ENCODE results near the gene SCN9A.

The SCN9A gene

GRCh38 chr2:166163775-166164174, 212.0 kb downstream of the SCN9A start:
- no peak for DNase-seq

- no peak for DNase-seq
Measured at GRCh38 chr2:166158546-166158945, 217.2 kb downstream of the SCN9A start.

GRCh38 chr2:166157578-166157977, 218.2 kb downstream of the SCN9A start:
- DNase-seq = no peak

- DNase-seq = no peak
Measured at GRCh38 chr2:166156985-166157490, 218.7 kb downstream of the SCN9A start.

- no peak for DNase-seq
Measured at GRCh38 chr2:166155589-166155988, 220.2 kb downstream of the SCN9A start.

GRCh38 chr2:166154685-166155338, 220.9 kb downstream of the SCN9A start:
- DNase-seq = no peak

GRCh38 chr2:166152064-166152463, 223.7 kb downstream of the SCN9A start:
- DNase-seq = no peak

GRCh38 chr2:166148500-166149400, 227.0 kb downstream of the SCN9A start:
- no peak for DNase-seq

GRCh38 chr2:166147883-166148282, 227.9 kb downstream of the SCN9A start:
- DNase-seq = no peak
